ENCODE results near the gene NOTCH1.

DNA sequence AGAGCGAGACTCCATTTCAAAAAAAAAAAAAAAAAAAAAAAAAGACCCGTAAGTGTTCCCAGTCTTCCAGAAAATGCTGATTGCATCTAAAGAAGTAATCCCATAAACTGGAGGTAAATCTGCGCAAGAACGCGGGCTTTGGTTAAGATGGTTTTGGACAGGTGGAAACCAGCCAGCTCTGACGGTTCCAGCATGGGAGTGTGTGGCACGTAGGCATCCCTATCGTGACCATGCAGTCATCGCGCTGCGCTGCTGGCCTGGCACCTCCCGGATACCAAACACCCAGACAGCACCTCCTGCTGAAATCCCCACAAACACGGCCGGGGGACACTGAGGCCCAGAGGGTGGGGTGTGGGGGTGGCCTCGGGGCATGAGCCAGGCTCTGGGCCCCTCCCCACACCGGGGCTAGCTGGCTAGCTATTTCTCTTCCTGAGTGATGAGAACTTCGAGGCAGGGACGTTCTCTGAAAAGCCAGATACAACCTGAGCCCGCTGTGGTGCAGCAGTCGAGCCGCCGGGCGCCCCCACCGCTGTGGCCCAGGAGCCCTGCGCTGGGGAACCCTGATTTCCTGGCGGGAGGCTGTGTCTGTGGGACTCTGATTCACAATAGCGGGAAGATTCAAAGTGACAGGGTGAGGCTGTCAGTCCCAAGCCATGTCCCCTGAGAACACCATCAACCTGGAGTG, 32.2 kb upstream of the NOTCH1 start:
- TF ChIP-seq, protein P1, sequence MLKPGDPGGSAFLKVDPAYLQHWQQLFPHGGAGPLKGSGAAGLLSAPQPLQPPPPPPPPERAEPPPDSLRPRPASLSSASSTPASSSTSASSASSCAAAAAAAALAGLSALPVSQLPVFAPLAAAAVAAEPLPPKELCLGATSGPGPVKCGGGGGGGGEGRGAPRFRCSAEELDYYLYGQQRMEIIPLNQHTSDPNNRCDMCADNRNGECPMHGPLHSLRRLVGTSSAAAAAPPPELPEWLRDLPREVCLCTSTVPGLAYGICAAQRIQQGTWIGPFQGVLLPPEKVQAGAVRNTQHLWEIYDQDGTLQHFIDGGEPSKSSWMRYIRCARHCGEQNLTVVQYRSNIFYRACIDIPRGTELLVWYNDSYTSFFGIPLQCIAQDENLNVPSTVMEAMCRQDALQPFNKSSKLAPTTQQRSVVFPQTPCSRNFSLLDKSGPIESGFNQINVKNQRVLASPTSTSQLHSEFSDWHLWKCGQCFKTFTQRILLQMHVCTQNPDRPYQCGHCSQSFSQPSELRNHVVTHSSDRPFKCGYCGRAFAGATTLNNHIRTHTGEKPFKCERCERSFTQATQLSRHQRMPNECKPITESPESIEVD (tag by site-specific recombination; IDR thresholded peaks at IDR 0.05) = no peak
- TF ChIP-seq ZBTB17 (tag by site-specific recombination; IDR thresholded peaks at IDR 0.05) (no peak), EGR2 (tag by site-specific recombination; IDR thresholded peaks at IDR 0.05; ENCODE audit: low read depth) (no peak), ZNF670 (tag by site-specific recombination; IDR thresholded peaks at IDR 0.05; ENCODE audit: low read depth) (no peak), ZNF776 (tag by site-specific recombination; IDR thresholded peaks at IDR 0.05; ENCODE audit: borderline replicate concordance) (no peak), ZNF426 (tag by site-specific recombination; IDR thresholded peaks at IDR 0.05) (no peak), SETDB1 (IDR thresholded peaks at IDR 0.05; ENCODE audit: insufficient read length, low read length) (no peak), YY1 (tag by site-specific recombination; IDR thresholded peaks at IDR 0.05) (no peak)
- TF ChIP-seq, protein P2, sequence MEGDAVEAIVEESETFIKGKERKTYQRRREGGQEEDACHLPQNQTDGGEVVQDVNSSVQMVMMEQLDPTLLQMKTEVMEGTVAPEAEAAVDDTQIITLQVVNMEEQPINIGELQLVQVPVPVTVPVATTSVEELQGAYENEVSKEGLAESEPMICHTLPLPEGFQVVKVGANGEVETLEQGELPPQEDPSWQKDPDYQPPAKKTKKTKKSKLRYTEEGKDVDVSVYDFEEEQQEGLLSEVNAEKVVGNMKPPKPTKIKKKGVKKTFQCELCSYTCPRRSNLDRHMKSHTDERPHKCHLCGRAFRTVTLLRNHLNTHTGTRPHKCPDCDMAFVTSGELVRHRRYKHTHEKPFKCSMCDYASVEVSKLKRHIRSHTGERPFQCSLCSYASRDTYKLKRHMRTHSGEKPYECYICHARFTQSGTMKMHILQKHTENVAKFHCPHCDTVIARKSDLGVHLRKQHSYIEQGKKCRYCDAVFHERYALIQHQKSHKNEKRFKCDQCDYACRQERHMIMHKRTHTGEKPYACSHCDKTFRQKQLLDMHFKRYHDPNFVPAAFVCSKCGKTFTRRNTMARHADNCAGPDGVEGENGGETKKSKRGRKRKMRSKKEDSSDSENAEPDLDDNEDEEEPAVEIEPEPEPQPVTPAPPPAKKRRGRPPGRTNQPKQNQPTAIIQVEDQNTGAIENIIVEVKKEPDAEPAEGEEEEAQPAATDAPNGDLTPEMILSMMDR (tag by site-specific recombination; IDR thresholded peaks at IDR 0.05) = no peak
